GOT3 (cell line): ENCODE results near the gene TRPC6.

ENCODE experiments used
- DNase-seq: peaks from one replicate; lab custom pipeline; 2025; ENCODE audit warnings: mixed read lengths; lab: John Stamatoyannopoulos, UW

Gene TRPC6

GRCh38 chr11:101583251-101584128, at the start of gene TRPC6:
Gene TRPC6 (minus strand): TSS chr11:101584007. CDS start chr11:101583503, 504 bp downstream.
- DNase-seq = no peak

DNA sequence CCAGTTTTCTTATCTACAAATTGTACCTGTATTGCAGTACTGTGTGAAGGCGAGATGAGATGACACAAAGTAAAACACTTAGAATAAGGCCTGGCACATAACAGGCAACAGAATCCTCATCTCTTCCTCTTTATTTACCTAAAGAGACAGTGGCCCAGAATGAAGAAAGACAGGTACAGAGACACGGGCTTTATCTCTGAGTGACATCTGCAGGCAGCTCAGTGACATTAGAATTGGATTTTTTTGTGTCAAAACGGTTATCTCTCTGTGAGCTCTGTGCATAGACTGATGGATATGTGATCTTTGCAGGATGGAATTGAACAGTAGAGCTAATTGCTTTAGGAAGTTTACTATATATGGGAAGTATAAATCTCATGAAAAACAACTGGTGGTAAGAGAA, 36.2 kb upstream of the TRPC6 start:
- no peak for DNase-seq

- no peak for DNase-seq
Observed at GRCh38 chr11:101618709-101619108, 34.9 kb upstream of the TRPC6 start.

GRCh38 chr11:101617735-101618332, 34.0 kb upstream of the TRPC6 start:
- DNase-seq = no peak

- no peak for DNase-seq
Observed at GRCh38 chr11:101612481-101612880, 28.7 kb upstream of the TRPC6 start.

GRCh38 chr11:101600924-101601323, 17.1 kb upstream of the TRPC6 start:
- DNase-seq = no peak

DNA sequence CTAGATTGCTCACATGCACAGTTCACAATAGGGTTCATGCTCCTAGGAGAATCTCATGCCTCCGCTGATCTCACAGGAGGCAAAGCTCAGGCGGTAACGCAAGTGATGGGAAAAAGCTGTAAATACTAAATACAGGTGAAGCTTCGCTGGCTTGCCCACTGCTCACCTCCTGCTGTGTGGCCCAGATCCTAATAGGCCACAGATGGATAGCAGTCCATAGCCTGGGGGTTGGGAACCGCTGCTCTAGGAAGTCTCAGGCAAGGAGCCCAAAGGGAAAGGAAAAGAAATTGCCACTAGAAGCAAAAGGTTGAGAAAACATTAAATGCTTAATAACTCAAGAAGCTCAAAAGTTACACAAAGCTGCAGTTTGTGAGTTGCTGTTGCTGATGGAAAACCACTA, 3.2 kb upstream of the TRPC6 start:
- no peak for DNase-seq

GRCh38 chr11:101584655-101585054, 848 bp upstream of the TRPC6 start:
- DNase-seq = no peak

DNA sequence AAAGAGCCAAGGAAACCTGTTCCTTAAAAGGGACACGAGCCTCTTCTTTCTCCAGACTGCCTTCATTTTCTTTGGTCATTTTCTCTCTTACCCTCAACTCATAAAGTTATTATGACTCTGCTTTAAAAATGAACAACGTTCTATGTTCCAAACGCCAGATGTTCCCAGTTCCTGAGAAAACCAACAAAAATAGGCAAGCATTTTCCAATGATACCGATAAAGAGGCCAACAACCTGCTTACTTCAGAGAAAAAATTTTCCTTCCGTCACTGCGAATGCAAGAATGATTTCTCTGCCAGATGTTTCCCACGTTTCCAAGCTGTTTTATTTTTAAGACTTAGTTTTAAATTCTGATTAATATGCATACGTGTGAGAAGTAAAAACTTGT, 315 bp upstream of the TRPC6 start:
- DNase-seq = no peak

GRCh38 chr11:101582989-101583250, 887 bp downstream of the TRPC6 start:
- DNase-seq = no peak

- no peak for DNase-seq
Observed at GRCh38 chr11:101582236-101582988, 1.4 kb downstream of the TRPC6 start.

GRCh38 chr11:101577461-101577860, 6.3 kb downstream of the TRPC6 start:
- no peak for DNase-seq

DNA sequence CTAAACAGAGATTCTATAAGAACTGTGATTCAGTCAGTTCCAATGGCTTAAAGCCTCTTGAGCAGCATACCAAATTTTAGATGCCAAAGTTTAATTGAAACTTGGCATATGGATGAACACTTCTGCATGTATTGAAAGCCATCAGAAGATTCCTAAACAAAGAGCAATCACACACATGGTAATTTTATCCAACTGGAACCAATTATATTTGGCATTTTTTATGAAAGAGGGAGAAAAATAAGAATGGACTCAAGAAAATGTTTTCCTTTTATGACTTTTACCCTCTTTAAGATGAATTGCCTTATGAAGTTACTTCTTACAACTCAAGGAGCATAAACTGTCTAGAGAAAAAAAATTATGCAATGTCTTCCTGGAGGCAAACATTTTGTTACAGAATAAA, 7.4 kb downstream of the TRPC6 start:
- DNase-seq = no peak

- no peak for DNase-seq
Observed at GRCh38 chr11:101574886-101575285, 8.9 kb downstream of the TRPC6 start.

GRCh38 chr11:101567071-101567470, 16.7 kb downstream of the TRPC6 start:
- no peak for DNase-seq

DNA sequence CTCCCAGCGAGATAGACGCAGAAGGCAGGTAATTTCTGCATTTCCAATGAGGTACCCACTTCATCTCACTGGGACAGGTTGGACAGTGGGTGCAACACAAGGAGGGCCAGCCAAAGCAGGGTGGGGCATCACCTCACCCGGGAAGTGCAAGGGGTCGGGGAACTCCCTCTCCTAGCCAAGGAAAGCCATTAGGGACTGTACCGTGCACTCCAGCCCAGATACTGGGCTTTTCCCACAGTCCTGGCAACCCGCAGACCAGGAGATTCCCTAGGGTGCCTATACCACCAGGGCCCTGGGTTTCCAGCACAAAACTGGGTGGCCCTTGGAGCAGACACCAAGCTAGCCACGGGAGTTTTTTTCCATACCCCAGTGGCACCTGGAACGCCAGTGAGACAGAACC, 17.2 kb downstream of the TRPC6 start:
- DNase-seq = no peak

DNA sequence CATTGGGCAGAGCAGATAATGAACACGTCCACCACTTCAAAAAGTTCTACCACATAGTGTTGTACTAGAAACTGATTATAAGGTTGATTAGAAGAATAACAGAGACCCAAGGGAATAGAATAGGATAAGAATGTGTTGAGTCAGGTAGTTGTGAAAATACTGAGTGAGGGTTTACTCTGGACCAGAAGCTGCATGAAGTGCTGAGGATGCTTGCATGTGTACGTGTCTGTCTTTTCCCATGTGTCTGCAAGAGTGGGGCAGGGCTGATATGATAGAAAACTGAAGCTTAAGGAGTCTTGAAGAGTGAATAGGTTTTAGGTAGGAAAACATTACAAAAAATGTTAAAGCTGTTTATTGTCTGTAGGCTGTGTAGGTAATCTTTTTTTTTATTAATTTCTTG, 20.6 kb downstream of the TRPC6 start:
- DNase-seq = no peak

- no peak for DNase-seq
Observed at GRCh38 chr11:101555366-101555765, 28.4 kb downstream of the TRPC6 start.

DNA sequence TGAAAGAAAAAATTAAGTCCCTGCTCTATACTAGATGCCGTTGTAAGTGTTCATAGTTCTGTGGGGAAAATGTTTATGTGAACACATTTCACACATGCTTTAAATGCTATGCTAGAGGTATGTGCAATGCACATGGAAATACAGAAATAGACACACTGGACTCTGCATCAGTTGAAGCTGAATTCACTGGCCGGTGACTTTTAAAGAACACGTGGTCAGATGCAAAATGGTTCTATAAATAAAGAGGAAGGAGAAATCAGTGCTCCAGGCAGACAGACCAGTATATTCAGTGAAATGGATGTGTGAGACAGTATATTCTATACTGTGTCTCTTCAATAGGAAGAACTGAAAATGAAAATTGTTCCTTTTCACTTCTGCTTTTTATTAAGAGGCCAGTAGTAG, 29.9 kb downstream of the TRPC6 start:
- no peak for DNase-seq

DNA sequence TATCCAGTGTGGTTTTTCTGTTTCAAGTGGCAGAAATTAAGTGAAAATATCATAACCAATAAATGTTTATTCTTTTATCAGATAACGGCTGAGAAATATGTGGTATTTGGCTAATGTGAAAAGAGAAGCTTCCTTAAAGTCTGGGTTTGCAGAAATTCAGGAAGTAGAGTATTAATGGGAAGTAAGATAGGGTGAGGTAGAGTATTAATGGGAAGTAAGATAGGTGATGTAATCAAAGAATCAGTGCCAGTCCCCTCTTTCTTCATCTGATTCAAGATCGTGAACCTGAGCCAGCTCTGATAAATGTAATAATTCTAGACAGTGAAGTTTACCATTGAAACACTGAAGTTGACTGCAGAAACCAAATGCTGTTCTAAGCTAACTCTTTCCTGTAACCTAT, 30.9 kb downstream of the TRPC6 start:
- no peak for DNase-seq

DNA sequence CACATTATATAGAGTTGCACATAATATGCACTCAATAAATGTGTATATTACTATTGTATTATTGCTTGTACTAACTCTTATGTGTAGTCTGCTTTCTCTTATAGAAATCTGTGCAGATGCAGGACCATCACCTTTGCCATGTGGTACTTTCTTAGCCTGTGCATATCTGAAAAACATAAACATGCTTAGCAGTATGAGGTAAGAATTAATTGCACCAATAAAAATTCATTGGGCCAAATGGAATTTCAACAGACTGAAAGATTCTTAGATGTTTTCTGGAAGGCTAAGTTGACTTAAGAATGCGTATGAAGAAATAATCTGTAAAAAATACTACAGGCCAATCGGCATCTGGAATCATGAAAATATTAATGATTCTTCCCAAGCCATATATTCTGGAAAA, 55.3 kb downstream of the TRPC6 start:
- DNase-seq = no peak

DNA sequence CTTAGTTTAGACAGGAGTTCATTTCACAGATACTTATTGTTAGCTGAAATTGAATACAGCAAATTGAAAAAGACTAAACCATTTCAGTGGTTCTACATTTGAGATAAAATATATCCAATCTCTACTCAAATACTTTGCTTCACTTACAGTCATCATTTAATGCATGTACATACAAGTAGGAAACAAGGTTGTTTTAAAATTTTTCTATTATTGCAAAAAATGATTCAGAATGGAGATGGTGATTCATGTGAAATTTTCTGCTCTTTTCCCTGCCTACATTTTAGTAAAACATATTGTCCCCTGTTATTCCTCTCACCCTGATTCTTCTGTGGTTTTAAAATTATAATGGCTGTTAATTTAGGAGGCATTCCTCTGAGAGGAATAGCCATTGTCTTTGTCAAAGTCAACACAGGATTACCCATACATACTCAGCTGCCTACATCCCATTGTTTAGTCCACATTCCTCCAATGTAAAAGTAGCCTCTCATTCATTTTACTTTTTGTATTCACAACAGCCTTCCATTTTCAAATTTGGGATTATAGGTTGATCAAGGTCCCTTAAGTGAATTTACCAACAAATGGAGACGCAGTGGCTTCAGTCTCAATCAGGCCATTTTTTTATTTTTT, 60.1 kb downstream of the TRPC6 start:
- no peak for DNase-seq

- DNase-seq = no peak
Observed at GRCh38 chr11:101523193-101523592, 60.6 kb downstream of the TRPC6 start.
